Panc1 (cell line): ENCODE measurements around the gene KRT1.

Source experiments
- POLR2AphosphoS5 ChIP-seq: IDR thresholded peaks from 2 replicates; pipeline ENCODE4 v1.6.1; 2012; ENCODE audit warnings: mild to moderate bottlenecking, low read depth, low read length, moderate library complexity
- REST ChIP-seq, 2 experiments: IDR thresholded peaks; 2 replicates each; pipeline ENCODE4 v1.6.1; 2011 to 2012; ENCODE audit warnings: low read depth in 2 of 2, control low read depth in 1 of 2, low read length in 1 of 2, mild to moderate bottlenecking in 1 of 2, moderate library complexity in 1 of 2; ENCODE audit not compliant: insufficient read depth in 1 of 2
- TCF7L2 ChIP-seq: IDR thresholded peaks from 2 replicates; pipeline ENCODE4 v1.6.1; 2011; ENCODE audit warnings: mild to moderate bottlenecking, low read depth, low read length, inconsistent platforms
- TF ChIP-seq, protein P1 (sequence below): fragments of 450-650 bp; IDR thresholded peaks from 2 replicates; pipeline ENCODE4 v1.5.1; 2017; ENCODE audit warnings: mild to moderate bottlenecking

- TF ChIP-seq, protein P1, sequence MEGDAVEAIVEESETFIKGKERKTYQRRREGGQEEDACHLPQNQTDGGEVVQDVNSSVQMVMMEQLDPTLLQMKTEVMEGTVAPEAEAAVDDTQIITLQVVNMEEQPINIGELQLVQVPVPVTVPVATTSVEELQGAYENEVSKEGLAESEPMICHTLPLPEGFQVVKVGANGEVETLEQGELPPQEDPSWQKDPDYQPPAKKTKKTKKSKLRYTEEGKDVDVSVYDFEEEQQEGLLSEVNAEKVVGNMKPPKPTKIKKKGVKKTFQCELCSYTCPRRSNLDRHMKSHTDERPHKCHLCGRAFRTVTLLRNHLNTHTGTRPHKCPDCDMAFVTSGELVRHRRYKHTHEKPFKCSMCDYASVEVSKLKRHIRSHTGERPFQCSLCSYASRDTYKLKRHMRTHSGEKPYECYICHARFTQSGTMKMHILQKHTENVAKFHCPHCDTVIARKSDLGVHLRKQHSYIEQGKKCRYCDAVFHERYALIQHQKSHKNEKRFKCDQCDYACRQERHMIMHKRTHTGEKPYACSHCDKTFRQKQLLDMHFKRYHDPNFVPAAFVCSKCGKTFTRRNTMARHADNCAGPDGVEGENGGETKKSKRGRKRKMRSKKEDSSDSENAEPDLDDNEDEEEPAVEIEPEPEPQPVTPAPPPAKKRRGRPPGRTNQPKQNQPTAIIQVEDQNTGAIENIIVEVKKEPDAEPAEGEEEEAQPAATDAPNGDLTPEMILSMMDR, result no peak
- TF ChIP-seq POLR2AphosphoS5 (no peak), REST (IDR thresholded peaks at IDR 0.05; ENCODE audit: insufficient read depth in 1 of 2, low read depth in 2 of 2, low read length in 1 of 2) (no peak), TCF7L2 (no peak)
These were observed 332 bp downstream of the KRT1 start for GRCh38 chr12:52679875-52680274.
